Activated CD4-positive, CD25-positive, alpha-beta regulatory T cell (primary cell): ENCODE data around the gene ACER3.
"Not testable (repeated sequence)": the region's sequence is repeated elsewhere in the genome, so short reads cannot be mapped to it uniquely, and the experiment has no call there.

Source experiments
- DNase-seq, 4 experiments: peaks; one replicate each; lab custom pipeline; 2025; lab: John Stamatoyannopoulos, UW

ACER3 gene

GRCh38 chr11:76872959-76873827, 12.5 kb downstream of the ACER3 start:
- no peak for DNase-seq

DNA sequence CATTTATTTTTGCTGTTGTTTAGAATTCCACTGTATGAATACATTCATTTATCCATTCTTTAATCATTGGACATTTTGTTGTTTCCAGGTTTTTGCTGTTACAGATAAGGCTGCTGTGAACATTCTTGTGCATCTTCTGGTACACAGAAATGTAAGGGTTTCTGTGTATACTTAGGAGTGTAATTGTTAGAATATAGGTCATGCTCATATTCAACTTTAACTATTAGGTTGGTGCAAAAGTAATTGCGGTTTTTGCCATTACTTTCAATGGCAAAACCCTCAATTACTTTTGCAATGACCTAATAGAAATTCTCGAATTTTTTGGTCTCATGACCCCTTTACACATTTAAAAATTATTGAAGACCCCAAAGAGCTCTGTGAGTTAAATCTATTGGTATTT, 17.3 kb downstream of the ACER3 start:
- DNase-seq = no peak

- no peak for DNase-seq
Observed at GRCh38 chr11:76880314-76880713, 19.6 kb downstream of the ACER3 start.

DNA sequence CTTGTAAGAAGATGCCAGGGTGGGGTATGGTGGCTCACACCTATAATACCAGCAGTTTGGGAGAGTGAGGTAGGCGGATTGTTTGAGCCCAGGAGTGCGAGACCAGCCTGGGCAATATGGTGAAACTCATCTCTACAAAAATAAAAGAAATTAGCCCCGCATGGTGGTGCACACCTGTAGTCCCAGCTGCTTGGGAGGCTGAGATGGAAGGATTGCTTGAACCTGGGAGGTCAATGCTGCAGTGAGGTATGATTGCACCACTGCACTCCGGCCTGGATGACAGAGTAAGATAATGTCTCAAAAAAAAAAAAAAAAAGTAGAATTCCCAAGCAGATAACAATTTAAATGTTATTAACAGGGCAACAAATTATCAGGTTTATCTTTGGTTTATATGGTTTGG, 20.2 kb downstream of the ACER3 start:
- no peak for DNase-seq

DNA sequence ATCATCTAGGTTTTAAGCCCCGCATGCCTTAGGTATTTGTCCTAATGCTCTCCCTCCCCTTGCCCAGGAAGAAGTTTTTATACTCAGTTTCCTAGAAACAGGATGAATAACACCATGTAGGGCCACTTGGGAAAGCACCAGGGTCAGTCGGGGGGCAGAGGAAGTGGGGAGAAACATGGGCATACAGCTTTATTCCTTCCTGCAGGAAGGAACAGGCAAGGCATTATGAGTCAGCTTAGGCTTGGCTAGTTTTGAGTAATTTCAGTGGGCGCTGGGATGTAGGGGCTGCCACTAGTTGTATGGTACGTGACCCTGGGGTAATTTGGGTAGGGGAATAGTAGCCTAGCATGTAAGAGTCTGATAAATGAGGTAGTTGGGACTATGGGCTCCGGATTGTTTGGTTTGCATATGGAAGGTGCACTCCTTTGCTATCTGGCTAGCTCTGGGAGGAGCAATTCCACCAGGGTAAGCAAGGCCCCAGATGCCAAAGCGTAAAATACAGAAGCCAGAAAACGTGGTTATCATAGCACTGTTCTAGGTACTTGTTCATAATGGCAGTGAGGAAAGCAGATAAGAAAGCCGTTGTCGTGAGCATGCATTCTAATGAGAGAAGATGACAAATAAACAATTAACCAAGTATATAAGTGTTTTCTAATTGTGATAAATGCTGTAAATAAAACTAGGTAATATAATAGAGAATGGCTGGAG, 24.8 kb downstream of the ACER3 start:
- DNase-seq = no peak

DNA sequence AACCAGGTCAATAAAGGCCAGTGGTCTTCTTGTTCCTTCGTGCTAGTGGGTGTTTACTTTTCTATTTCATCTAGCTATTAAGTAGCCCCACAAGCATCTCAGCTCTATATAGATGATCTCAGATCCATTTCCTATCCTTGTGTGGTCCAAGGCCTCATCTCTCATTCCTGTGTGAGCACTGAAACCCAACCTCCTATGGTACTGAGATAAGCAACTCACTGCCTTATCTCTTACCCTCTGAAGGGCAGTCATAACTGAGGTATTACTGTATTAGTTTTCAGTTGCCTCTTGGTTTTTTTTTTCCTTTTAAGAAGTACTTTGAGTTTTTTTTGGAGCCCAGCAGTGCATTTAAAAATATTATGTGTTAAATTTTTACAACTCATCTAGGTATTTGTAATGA, 28.3 kb downstream of the ACER3 start:
- no peak for DNase-seq

GRCh38 chr11:76889411-76889975, 28.8 kb downstream of the ACER3 start:
- DNase-seq = no peak

DNA sequence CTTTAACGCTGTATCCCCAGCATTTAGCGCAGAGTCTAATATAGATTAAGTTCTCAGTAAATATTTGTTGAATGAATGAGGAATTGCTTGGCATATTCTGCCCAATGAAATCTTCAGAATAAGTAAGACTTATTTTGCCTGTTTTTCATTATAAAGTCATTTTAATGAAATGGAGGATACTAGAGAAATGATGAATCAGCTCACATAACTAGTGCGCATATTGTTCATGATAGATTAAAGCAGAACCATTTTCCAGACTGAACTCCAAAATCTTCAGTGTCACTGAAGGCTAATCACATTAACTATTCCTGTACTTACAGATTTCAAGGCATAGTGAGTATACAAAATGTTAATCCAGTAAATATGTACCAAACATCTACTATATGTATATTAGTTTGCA, 29.6 kb downstream of the ACER3 start:
- no peak for DNase-seq

GRCh38 chr11:76891285-76891684, 30.6 kb downstream of the ACER3 start:
- no peak for DNase-seq

- DNase-seq = no peak
Observed at GRCh38 chr11:76891793-76892192, 31.1 kb downstream of the ACER3 start.

DNA sequence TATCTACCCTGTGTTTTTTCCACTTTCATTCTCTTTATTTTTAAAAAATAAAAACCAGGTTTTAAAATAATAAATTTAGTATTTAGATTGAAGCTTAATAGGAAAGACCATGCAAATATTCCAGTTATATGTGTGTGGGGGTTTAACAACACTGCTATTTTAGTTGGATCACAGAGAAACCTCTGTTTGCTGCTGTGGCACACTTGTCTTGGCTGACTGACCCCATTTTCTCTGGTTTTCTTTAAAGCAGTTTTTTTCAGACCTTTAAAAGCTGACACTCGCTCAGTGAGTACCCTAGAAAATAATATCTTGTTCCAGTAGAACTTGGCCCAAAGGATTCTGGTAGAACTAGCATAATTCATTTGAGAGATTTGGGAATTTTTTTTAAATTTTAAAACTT, 31.6 kb downstream of the ACER3 start:
- DNase-seq = no peak

DNA sequence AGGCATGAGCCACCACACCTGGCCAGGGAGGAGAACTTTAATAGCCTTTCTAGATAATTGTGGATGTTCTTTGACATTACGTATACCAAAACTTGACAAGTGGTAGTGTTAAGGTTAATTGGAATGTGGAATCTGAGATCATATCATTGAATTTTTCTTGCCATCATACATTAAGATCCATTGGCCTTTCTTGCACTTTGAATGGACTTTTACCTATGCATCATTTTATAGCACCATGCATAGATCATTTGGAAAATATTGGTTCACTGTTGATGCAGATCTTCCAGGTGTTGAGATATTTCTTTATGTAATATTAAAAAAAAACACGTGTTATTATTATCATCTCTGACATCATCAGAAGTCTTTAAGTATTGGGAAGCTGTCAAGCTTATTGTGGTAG, 36.5 kb downstream of the ACER3 start:
- no peak for DNase-seq

GRCh38 chr11:76901144-76901543, 40.4 kb downstream of the ACER3 start:
- no peak for DNase-seq

GRCh38 chr11:76901622-76902021, 40.9 kb downstream of the ACER3 start:
- not testable (repeated sequence) for DNase-seq

DNA sequence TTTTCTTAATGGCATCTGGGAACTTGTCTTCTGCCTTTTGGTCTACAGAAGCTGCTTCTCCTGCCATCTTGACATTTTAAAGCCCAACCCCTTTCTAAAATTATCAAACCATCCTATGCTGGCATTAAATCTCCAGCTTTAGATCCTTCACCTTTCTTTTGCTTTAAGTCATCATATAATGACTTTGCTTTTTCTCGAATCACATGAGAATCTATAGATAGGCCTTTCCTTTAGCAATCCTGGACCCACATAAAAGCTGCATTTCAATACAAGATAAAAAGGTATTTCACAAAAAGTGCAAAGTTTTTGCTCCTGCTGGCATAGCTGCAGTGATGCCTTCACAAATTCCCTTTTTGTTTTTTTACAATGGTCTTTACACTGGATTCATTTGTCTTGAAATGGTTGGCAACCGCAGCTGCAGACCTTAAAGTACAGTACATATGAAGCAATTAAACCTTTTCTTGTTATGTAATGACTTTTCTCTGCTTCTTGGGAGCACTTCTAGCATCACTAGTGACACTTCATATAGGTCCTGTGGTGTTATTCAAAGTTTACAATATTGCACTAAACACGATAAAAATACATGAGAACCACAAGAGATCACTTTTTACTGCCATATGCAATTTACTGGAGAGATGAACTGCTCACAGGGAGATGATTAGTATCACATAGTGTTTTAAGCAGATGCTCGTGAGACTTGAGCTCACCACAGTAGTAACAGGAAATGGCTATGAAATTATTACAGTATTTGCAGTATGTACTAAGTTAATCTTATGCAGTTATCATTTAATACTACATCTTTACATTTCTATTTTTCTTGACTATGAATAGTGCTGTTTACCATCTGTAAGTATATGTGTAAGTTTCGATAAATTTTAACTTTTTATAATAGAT, 41.6 kb downstream of the ACER3 start:
- no peak for DNase-seq

DNA sequence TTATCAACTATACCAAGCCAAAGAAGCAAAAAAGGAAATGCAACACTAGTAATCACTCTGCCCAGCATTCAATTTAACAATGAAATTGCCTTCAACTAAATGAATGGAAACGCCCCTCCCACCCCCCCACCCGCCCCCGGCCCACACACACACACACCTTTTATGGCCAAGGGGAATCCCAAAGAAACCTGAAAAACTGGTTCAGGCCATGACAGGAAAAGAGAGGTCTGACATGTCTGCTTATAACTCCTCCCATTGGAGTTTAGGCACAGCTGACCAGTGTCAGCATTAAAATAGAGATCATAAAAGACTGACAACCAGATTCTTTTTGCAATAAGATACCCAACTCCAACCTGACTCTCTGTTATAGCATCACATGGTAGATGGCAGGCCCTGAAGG, 42.6 kb downstream of the ACER3 start:
- DNase-seq = no peak

DNA sequence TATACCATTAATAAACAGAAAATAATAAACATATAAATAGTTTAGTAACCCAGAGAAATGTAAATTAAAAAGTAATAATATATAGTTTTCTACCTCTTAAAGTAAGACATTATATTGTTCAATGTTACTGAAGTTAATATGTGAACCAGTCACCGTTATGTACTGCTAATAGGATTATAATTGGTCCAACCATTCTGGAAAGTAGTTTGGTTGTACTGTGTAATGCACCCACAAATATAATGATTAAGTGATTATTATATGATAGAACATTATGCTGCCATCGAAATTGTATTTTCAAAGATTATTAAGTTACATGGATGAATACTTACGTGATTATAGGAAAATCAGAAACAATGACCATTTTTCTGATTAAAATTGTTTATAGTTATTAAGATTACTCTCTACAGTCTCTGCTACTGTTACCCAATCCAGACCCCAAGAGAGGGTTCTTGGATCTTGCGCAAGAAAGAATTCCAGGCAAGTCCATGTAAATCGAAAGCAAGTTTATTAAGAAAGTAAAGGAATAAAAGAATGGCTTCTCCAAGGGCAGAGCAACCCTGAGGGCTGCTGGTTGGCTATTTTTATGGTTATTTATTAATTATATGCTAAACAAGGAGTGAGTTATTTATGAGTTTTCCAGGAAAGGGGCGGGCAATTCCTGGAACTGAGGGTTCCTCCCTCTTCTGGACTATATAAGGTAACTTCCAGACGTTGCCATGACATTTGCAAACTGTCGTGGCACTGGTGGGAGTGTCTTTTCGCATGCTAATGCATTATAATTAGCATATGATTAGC, 50.1 kb downstream of the ACER3 start:
- no peak for DNase-seq

- DNase-seq = no peak
Observed at GRCh38 chr11:76911415-76911808, 50.7 kb downstream of the ACER3 start.

- DNase-seq = no peak
Observed at GRCh38 chr11:76916712-76917111, 56.0 kb downstream of the ACER3 start.

DNA sequence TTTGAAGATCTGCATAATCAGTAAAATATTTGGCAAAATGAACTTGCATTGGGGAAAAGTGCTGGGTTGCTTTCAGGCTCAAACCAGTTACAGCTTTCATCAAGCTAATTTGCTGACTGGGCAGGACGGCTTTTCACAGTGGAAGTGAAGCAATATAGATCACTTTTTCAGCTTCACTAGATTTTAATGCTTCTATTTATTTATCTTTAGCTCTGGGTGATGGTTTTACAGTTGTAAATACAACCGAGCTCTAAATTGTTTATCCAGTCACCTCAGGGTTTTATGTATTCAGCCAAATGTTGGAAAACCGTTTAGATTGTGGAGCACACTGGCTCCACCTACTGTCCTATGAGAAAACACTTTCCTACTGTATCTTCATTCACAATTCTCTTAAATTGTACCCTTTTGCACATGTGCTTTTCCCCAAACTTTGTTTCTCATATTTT, 58.2 kb downstream of the ACER3 start:
- DNase-seq = no peak

- DNase-seq = no peak
Observed at GRCh38 chr11:76919467-76919866, 58.7 kb downstream of the ACER3 start.
